GM12874 (cell line): ENCODE data around the gene STUM.
A peak's percentile ranks its signal among the peaks of the same experiment; 100 is the strongest.

Experiments
- CTCF ChIP-seq: IDR thresholded peaks from 2 replicates; pipeline ENCODE4 v1.5.1; 2011; ENCODE audit warnings: low read depth, mild to moderate bottlenecking, control low read depth, low read length, moderate library complexity; ENCODE audit not compliant: insufficient read depth

Gene STUM

GRCh38 chr1:226547754-226548191 lies 791 bp upstream of the STUM start:
- peak; percentile 92 for TF ChIP-seq CTCF

DNA sequence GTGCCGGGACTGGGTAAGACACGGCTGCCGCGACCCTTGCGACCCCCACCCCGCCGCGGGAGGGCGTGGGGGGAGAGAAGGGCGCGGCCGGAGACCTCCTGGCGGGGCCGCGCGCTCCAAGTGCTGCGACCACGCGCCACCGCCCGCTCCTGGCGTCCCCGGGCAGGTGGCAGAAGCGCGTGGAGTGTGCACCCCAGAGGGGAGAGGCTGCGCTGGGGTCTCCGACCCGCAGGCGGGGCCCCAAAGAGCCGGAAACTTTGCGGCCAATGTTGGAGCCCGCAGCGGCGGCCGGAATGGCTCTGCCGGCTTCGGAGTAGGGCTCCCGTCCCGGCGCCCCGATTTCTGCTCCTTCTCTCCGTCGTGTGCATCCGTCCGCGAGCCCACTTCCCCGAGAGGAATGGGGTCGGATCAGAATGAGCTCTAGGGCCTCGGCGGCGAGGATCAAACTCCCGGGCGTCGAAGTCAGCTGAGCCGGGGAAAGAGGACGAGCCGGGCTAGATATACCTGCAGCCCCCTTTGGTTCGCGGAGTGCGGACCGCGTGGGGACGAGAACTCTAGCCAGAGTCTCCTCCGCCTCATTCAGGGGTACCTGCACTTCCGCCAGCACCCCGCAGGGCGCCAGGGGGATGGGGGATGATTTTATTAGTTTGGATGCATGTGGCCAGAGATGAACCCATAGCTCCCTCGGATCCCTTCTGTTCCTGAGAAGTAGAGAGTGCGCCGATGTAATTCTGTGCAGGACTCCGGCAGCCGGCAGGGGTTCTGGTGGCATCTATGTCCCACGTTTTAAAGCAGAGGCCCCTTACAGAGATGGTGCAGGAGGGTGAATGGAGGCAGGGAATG lies 751 bp downstream of the STUM start:
- no peak for TF ChIP-seq CTCF

GRCh38 chr1:226549937-226550671 lies 1.5 kb downstream of the STUM start:
- TF ChIP-seq CTCF = no peak

DNA sequence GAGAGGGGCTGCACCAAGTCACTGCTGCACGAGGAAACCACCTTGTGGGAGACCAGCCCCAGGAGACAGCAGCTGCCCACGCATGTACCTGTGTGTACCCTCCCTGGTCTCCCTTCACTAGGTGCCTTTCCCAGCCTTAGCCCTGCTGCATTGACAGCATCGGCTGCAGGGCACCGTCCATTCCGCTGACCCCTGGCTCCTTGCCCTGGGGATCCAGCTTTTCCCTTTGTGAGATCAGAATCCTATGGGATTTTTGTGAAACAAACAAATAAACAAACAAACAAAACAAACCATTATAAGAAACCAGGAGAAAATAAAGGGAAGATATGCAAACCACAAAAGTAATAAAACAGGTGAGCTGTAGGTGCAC lies 2.1 kb downstream of the STUM start:
- no peak for TF ChIP-seq CTCF

- no peak for TF ChIP-seq CTCF
Measured at GRCh38 chr1:226551299-226551698, 2.7 kb downstream of the STUM start.

- no peak for TF ChIP-seq CTCF
Measured at GRCh38 chr1:226552061-226552460, 3.5 kb downstream of the STUM start.

DNA sequence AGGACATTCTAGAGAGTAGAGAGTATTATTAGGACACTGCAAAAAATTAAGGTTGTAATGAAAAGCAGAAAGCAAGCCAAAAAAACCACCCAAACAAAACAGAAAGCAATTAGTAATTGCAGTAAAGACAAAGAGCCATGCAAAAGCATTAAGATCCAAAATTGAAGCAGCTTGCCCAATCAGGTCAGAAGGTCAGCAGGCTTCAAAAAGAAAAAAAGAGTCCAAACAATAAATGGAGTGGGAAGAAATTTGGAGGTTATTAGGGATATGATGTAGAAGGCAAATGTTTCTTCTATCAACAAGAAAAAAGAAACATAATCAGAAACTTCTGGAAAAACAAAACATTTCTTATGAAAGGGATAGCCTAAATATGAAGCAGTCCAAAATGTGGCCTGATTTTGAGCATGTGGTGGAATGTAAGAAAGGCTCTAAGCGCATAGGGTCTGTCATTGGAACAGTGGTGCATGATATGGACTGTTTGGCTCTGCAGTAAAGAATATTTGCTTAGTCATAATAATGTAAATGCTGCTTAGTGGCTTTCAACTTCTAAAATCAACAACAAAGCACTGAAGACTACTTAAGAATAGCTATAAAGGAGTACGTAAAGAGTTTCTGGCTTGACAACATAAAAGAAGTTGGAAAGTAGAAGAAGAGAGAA lies 4.8 kb downstream of the STUM start:
- no peak for TF ChIP-seq CTCF
